ENCODE measurements around the gene MREG.

GRCh38 chr2:215979620-215980019, 33.7 kb downstream of the MREG start:
- no peak for TF ChIP-seq CTCF (IDR thresholded peaks at IDR 0.05; ENCODE audit: low read length)
- TF ChIP-seq EZH2 (IDR thresholded peaks at IDR 0.05; ENCODE audit: borderline replicate concordance, low read length) = no peak
